Activated naive CD8-positive, alpha-beta T cell treated with anti-CD3 and anti-CD28 coated beads, Interleukin-2, amount 10 ng/mL, durations not matched to agents 7 days and 5 days (primary cell): Measurements from ENCODE around the gene SLC4A8. TPM values are rescaled to one million over a fixed set of nuclear protein-coding genes. Genes with fewer than 3 reads are reported as not detected.

Source experiments
- ATAC-seq: fragments of 150-1000 bp; cut with Tn5 transposase; one replicate; pipeline ENCODE4 v1.10.0; 2021; ENCODE audit warnings: low read depth, moderate library complexity
- POLR2A ChIA-PET: fragments of 350-600 bp; sonication (Branson Sonifier 250); formaldehyde crosslinking; loops from one replicate; lab custom pipeline; 2021; ENCODE audit warnings: antibody characterized with exemption; lab: Charles Lee
- DNase-seq: peaks from one replicate; pipeline ENCODE4 v3.0.0; 2021
- H3K27ac Mint-ChIP-seq: one replicate; pipeline ENCODE4 v1.8.0; 2022; ENCODE audit warnings: mild to moderate bottlenecking, mixed read lengths
- H3K27me3 Mint-ChIP-seq: one replicate; pipeline ENCODE4 v1.8.0; 2022; ENCODE audit warnings: mild to moderate bottlenecking, moderate library complexity, mixed read lengths
- H3K36me3 Mint-ChIP-seq: one replicate; pipeline ENCODE4 v1.8.0; 2021; ENCODE audit warnings: mild to moderate bottlenecking, mixed read lengths
- H3K4me1 Mint-ChIP-seq: one replicate; pipeline ENCODE4 v1.8.0; 2021; ENCODE audit warnings: mixed read lengths
- H3K4me3 Mint-ChIP-seq: one replicate; pipeline ENCODE4 v1.8.0; 2022; ENCODE audit warnings: mild to moderate bottlenecking, moderate library complexity, mixed read lengths
- H3K9me3 Mint-ChIP-seq: one replicate; pipeline ENCODE4 v1.8.0; 2021; ENCODE audit warnings: mixed read lengths
- total RNA-seq, 2 experiments: library from RNA; stranded (reverse); gene quantifications; one replicate each; pipeline ENCODE4 v1.2.3, GENCODE V29; 2021

SLC4A8 gene
- 1 to 10 TPM; 6.1 TPM for total RNA-seq

DNA sequence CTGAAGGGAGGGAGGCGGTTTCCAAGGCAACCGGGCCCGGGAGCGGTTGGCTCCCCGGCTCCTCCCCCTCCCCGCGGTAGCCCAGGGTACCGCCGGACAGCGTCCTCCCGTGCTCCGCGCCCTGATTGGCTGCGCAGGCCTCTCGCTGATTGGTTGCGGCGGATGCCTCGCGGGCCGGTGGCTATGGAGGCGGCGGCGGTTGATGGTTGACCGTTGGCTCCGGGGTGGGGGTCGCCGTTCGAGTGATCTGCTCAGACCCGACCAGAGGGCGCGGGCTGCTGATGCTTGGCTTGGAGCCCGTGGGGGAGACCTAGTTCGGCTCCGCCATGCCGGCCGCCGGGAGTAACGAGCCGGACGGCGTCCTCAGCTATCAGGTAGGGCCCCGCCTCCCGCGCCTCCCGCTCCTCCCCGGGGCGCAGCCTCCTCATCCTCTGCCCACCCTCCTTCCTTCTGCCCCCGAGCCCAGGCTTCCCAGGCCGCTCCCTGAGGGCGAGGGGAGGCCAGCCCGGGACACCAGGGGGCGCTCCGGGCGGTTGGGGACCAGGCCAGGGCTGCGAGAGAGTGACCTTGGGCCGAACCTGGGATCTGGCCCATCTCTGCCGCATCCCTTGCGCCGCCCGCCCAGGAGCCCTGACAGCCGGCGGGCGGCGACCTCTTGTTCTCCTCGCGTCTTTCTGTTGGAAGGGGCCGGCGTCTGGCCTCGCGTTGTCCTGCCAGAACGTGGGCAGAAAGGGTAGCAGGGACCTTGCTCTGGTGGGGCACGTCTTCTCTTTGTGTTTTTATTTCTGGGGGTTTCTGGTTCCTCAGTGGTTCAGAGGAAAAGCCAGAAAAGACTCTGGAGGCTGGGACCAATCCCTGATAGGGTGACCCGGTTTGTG, at the start of gene SLC4A8:
Gene SLC4A8 (plus strand): TSS at position 170 of the 878 bp plus-strand sequence. CDS start 157 bp downstream, at position 327.
- H3K36me3 Mint-ChIP-seq = no peaks in the 10 kb centered on the region
- peak; percentile 84 for DNase-seq
- POLR2A ChIA-PET = interaction anchor here (0.6 to 1.1 kb wide), 2 partner anchors 31 to 97 kb away, joined by 4 to 7 read pairs; no protein-coding TSS in a partner anchor
- H3K4me1 Mint-ChIP-seq = peaks cover 23% of the 10 kb centered on the region
- H3K27ac Mint-ChIP-seq = peak within 1 kb of the TSS; percentile 26
- peak within 1 kb of the TSS; percentile 76 for H3K4me3 Mint-ChIP-seq
- H3K27me3 Mint-ChIP-seq = peaks cover 6% of the 10 kb centered on the region
- ATAC-seq = peak; percentile 90
- no peaks in the 10 kb centered on the region for H3K9me3 Mint-ChIP-seq

GRCh38 chr12:51374856-51375255, 49.8 kb upstream of the SLC4A8 start:
- H3K27ac Mint-ChIP-seq = no peak overlapping the region

GRCh38 chr12:51377099-51377984, 47.3 kb upstream of the SLC4A8 start:
- H3K4me1 Mint-ChIP-seq = peaks cover 16% of the 10 kb centered on the region
- H3K4me3 Mint-ChIP-seq = no peak overlapping the region
- DNase-seq (no peak), ATAC-seq (no peak)
- no peaks in the 10 kb centered on the region for H3K9me3 Mint-ChIP-seq
- H3K27me3 Mint-ChIP-seq = no peaks in the 10 kb centered on the region
- no peak overlapping the region for H3K27ac Mint-ChIP-seq
- H3K36me3 Mint-ChIP-seq = peaks cover 53% of the 10 kb centered on the region
- POLR2A ChIA-PET = interaction anchor here (1.3 kb wide), 1 partner anchor 18 kb away, joined by 3 read pairs; no protein-coding TSS in a partner anchor

More at GRCh38 chr12:51374856-51375255, 49.8 kb upstream of the SLC4A8 start:
- Mint-ChIP-seq H3K4me3 (no peak overlapping the region), H3K27me3 (no peaks in the 10 kb centered on the region), H3K9me3 (no peaks in the 10 kb centered on the region), H3K4me1 (peaks cover 18% of the 10 kb centered on the region), H3K36me3 (peaks cover 42% of the 10 kb centered on the region)
- ATAC-seq (no peak), DNase-seq (no peak)
- POLR2A ChIA-PET = no interaction called here

GRCh38 chr12:51378749-51379148, 45.9 kb upstream of the SLC4A8 start:
- peaks cover 22% of the 10 kb centered on the region for H3K4me1 Mint-ChIP-seq
- ATAC-seq (no peak), DNase-seq (no peak)
- no peaks in the 10 kb centered on the region for H3K27me3 Mint-ChIP-seq
- H3K27ac Mint-ChIP-seq = no peak overlapping the region
- peaks cover 44% of the 10 kb centered on the region for H3K36me3 Mint-ChIP-seq
- no peaks in the 10 kb centered on the region for H3K9me3 Mint-ChIP-seq
- POLR2A ChIA-PET = no interaction called here
- H3K4me3 Mint-ChIP-seq = no peak overlapping the region

DNA sequence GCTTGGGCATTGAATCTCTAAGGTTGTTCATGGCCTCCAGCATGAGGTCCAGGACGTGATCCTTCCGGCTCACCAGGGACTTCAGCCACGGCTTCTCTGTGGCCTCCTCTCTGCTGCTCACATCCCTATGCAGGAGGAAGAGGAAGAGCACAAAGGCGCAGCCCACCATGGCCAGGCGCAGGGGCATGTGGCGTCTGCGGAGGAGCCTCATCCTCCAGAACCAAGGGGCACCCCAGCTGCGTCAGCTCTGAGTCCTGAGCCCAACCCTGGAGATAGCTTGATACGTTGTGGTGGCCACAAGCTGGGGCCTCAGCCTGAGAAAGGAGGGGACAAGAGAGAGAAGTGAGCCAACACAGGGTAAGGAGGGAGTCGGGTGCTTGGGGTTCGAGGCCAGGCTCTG, 45.1 kb upstream of the SLC4A8 start:
- Mint-ChIP-seq H3K4me3 (no peak overlapping the region), H3K4me1 (peaks cover 27% of the 10 kb centered on the region), H3K9me3 (no peaks in the 10 kb centered on the region), H3K27ac (no peak overlapping the region), H3K36me3 (peaks cover 42% of the 10 kb centered on the region), H3K27me3 (no peaks in the 10 kb centered on the region)
- no peak for ATAC-seq
- POLR2A ChIA-PET = no interaction called here
- no peak for DNase-seq

- POLR2A ChIA-PET = interaction anchor here (1.3 kb wide), 1 partner anchor 8 kb away, joined by 3 read pairs; no protein-coding TSS in a partner anchor
- Mint-ChIP-seq H3K27ac (no peak overlapping the region), H3K27me3 (no peaks in the 10 kb centered on the region), H3K9me3 (no peaks in the 10 kb centered on the region), H3K4me1 (peaks cover 25% of the 10 kb centered on the region), H3K36me3 (peaks cover 42% of the 10 kb centered on the region), H3K4me3 (no peak overlapping the region)
- no peak for ATAC-seq
- DNase-seq = no peak
These were observed 43.2 kb upstream of the SLC4A8 start for GRCh38 chr12:51381226-51382079.

GRCh38 chr12:51382173-51382572, 42.5 kb upstream of the SLC4A8 start:
- ATAC-seq (no peak), DNase-seq (no peak)
- no peaks in the 10 kb centered on the region for H3K27me3 Mint-ChIP-seq
- H3K9me3 Mint-ChIP-seq = no peaks in the 10 kb centered on the region
- H3K27ac Mint-ChIP-seq = peak overlapping the region; percentile 37
- peaks cover 29% of the 10 kb centered on the region for H3K4me1 Mint-ChIP-seq
- H3K36me3 Mint-ChIP-seq = peaks cover 41% of the 10 kb centered on the region
- no peak overlapping the region for H3K4me3 Mint-ChIP-seq
- POLR2A ChIA-PET = no interaction called here

DNA sequence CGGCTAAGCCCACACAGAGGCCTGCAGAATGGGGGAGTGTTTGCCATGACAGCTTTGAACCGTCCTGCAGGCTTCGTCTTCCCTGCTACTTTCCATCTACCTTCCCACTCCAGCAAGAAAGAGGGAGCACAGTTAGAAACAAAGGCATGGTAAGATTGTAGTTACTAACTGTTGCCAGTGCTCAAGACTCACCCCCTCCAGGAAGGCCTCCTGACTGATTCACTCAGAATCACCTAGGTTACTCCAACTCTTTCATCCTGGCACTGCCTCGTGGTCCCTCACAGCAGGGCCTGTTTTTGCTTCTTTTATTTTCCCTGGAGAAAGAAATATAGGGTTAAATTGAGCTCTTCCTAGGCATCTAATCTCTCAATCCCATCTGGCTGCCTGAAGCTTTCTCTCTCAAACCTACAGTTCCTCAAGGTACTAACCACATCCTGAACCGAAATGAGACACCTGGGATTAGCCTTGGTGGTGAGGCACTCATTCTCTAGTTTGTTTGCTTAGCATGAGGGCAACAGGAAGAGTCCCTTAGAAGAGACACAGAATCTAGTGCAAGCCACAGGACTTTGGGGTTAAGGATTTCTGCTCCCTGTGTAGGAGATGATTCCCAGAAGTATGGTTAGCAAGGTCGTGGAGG, 41.2 kb upstream of the SLC4A8 start:
- POLR2A ChIA-PET = interaction anchor here (1.0 to 1.9 kb wide), 4 partner anchors 8 to 14 kb away, joined by 3 to 7 read pairs (median 6); no protein-coding TSS in a partner anchor
- peak; percentile 59 for ATAC-seq
- Mint-ChIP-seq H3K4me1 (peaks cover 38% of the 10 kb centered on the region), H3K9me3 (no peaks in the 10 kb centered on the region), H3K36me3 (peaks cover 33% of the 10 kb centered on the region), H3K27me3 (no peaks in the 10 kb centered on the region), H3K27ac (peak overlapping the region; percentile 65), H3K4me3 (peak overlapping the region; percentile 23)
- no peak for DNase-seq

DNA sequence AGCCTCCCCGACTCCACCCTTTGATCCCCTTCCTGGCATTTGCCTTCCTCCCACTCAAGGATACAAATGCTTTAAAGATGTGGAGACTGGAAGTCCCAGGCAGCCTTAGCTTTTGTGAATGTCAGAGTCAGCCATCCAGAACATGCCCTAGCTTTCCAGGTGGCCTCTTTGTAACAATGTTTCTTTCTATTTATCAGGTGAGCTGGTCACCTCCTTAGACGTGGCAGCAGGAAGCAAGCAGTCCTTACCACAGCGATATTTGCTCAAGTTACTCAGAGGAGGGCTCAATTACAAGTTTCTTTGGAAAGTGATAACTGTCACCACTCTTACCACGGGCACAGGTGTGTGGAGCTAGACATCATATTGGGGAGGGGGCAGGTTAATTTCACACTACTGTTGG, 38.3 kb upstream of the SLC4A8 start:
- Mint-ChIP-seq H3K36me3 (peaks cover 18% of the 10 kb centered on the region), H3K4me1 (peaks cover 60% of the 10 kb centered on the region), H3K27ac (no peak overlapping the region), H3K4me3 (no peak overlapping the region), H3K9me3 (no peaks in the 10 kb centered on the region), H3K27me3 (no peaks in the 10 kb centered on the region)
- ATAC-seq (no peak), DNase-seq (no peak)
- POLR2A ChIA-PET = no interaction called here

DNA sequence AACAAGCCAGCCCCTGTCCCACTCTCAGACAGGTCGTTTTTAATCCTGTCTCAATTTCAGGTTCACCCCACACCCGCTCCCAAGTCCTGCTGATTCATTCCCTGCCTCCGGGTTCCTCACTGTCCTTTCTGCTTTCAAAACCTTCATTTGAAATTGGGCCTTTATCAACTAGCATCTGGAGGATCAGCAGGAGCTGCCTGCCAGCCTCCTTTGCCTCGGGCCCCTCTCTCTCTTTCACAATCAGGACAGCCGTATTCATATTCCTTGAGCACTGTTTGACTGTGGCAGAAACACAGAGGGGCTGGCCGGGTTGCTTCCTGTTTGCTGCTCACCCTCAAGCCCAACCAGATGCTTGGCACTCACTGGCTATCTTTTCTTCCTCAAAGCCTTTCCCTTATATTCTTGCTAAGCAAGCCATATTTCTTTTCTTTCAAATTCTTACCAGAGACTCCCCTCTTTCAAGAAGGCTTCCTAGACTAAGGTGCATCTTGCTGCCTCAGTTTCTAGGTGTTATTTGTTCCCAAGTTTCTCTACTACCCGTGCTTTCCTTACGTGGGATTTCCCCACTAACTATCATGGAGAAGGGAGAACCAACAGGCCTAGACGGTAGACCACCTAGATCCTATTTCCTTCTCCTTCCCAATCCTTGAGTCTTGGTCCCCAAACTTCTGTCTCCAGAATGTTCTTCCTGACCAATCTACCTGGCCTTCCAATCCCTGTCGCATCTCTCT, 36.4 kb upstream of the SLC4A8 start:
- POLR2A ChIA-PET = interaction anchor here (4.4 kb wide), 1 partner anchor 19 kb away, joined by 35 read pairs; no protein-coding TSS in a partner anchor
- H3K9me3 Mint-ChIP-seq = no peaks in the 10 kb centered on the region
- H3K4me1 Mint-ChIP-seq = peaks cover 55% of the 10 kb centered on the region
- DNase-seq = no peak
- H3K27ac Mint-ChIP-seq = no peak overlapping the region
- no peak for ATAC-seq
- H3K27me3 Mint-ChIP-seq = no peaks in the 10 kb centered on the region
- H3K4me3 Mint-ChIP-seq = no peak overlapping the region
- H3K36me3 Mint-ChIP-seq = peaks cover 7% of the 10 kb centered on the region

DNA sequence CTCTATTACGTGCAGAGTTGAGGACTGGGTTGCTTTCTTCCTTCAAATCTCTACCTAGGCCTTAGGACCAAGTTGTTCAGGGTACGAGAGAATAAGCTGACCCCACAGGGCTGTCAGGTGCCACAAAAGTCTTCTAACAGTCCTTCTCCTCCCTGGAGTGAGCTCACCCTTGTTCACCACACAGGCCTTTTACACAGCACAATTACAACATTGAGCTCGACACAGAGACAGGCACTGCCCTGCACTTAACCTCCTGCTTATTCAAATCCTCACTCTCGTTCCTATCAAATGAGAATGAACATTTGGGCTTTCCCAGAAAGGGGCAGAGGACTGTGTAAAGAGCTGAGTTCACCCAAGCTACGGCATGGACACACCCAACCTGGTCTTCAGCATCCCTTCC, 35.8 kb upstream of the SLC4A8 start:
- Mint-ChIP-seq H3K27me3 (no peaks in the 10 kb centered on the region), H3K27ac (no peak overlapping the region), H3K4me1 (peaks cover 55% of the 10 kb centered on the region), H3K9me3 (no peaks in the 10 kb centered on the region), H3K36me3 (peaks cover 7% of the 10 kb centered on the region), H3K4me3 (no peak overlapping the region)
- ATAC-seq (no peak), DNase-seq (no peak)
- POLR2A ChIA-PET = interaction anchor here (4.4 kb wide), 1 partner anchor 20 kb away, joined by 35 read pairs; no protein-coding TSS in a partner anchor
